Activated T-cell treated with anti-CD3 and anti-CD28 coated beads, Interleukin-2, amount 50 U/mL, for 1 hour (primary cell): Measurements from ENCODE around the gene ZC3H8.
A peak's percentile ranks its signal among the peaks of the same experiment; 100 is the strongest.
"Not testable (repeated sequence)": the region's sequence is repeated elsewhere in the genome, so short reads cannot be mapped to it uniquely, and the experiment has no call there.

Experiments used
- DNase-seq: peaks from one replicate; pipeline ENCODE4 v3.0.0-alpha.2; 2020

Gene ZC3H8

DNA sequence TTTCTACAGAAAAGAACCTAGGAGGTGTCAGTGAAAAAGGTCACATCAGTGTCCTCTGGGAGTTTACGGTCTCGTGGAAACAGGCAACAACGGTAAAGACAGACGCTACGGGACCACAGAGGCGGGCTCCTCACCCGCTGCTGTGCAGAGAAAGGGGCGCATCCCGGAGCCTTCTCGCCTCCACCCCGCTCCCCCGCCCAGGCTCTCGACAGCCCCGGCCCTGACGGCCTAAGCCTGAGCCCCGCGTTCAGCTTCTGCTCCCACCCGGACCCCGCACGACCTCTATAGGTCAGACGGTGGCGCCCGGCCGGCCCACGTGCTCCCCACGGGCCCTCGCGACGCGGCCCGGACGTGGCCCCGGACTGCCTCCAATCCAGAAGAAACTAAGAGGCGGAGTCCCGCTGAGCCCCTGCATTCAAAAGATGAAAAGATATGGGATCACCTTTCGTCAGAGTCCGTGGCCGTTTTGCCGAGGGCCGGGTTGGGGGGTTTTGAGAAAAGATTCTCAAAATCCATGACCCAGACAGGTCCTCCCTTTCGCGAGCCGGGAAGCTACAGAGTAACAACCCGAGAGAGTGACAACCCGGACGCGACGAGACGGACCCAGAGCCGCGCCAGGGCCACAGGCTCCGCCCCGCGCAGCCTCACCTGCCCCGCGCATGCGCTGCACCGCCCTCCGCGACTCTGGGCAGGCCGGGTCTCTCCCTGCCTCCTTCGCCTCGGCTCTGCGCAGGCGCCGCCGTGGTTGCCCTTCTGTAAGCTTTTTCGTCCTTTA lies at the start of gene ZC3H8:
Gene ZC3H8, minus strand, starts transcription at position 577 of the 775 bp plus-strand sequence. Its CDS starts 61 bp downstream, at position 516.
- peak; percentile 97 for DNase-seq

DNA sequence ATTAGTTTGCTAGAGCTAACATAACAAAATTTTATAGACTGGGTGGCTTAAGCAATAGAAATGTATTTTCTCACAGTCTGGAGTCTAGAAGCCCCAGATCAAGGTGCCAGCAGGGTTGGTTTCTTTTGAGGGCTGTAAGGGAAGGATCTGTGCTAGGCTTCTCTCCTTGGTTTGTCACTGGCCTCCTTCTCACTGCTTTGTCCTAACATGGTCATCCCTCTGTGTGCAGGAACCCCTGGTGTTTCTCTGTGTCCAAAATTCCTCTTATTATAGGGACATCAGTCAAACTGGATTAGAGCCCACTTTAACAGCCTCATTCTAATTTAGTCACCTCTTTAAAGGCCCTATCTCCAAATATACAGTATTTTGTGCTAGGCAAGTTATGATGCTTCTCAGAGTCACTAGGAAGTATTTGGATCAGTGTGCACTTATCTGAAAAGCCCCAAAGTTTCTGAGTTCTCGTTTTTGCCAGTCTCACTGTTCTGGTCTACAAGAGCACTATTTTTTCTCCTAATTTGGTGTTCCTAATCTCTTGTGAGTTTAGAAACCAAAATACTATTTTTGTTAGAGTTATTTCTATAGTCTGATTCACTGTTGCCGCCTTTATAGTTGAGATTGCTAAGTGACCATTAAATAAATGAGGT lies 49.6 kb upstream of the ZC3H8 start:
- DNase-seq = no peak

DNA sequence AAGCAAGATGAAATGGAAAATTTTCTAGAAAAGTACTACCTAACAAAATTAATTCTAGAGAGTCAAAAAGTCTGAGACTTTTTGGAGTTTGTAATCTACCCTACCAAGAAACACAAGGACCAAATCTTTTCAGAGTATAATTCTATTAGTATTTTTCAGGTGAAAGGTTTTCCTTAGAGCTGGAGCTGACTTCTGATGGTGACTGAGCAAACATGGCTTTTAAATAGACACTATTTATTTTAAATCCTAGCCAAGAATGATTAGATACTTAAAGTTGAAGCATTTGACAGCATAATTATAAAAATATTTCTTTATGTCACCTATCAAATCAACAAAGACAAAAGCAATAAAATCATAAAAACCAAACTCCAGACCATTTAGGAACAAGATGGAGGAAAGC lies 47.1 kb upstream of the ZC3H8 start:
- DNase-seq = no peak

DNA sequence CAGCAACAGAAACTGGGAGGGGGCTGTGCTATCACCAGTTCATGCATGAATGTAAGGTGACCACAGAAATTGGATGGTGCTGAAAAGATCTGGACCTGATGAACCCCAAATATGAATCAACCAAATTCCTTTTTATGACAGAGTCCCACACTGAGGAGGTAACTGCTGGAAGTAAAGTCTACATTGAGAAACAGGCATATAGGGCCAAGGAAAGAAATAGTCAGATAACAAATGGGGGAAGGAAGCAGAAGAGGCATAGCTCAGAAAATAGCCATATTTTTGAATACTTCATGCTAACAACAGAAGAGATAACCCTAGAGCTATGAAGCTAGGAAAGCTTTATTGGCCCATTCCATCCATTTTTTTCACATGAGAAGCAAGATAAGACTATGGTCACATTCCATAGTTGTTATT lies 46.3 kb upstream of the ZC3H8 start:
- DNase-seq = no peak

DNA sequence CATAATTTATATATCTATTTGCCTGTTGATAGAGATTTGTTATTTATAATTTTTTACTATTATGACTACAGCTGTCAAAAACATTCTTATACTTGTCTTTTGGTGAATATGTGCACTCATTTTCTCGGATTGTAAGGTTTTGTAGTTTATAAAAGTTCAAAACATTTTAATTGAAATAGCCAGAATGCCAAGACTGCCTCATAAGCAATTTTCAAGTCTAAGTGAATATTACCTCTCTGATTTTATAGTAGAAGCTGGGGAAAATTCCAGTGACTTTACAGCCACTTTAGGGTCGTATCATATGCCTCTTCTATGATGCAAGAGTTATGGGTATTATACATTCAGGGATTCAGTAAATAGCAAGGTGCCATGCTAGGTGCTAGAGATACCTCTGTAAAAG lies 41.6 kb upstream of the ZC3H8 start:
- no peak for DNase-seq

DNA sequence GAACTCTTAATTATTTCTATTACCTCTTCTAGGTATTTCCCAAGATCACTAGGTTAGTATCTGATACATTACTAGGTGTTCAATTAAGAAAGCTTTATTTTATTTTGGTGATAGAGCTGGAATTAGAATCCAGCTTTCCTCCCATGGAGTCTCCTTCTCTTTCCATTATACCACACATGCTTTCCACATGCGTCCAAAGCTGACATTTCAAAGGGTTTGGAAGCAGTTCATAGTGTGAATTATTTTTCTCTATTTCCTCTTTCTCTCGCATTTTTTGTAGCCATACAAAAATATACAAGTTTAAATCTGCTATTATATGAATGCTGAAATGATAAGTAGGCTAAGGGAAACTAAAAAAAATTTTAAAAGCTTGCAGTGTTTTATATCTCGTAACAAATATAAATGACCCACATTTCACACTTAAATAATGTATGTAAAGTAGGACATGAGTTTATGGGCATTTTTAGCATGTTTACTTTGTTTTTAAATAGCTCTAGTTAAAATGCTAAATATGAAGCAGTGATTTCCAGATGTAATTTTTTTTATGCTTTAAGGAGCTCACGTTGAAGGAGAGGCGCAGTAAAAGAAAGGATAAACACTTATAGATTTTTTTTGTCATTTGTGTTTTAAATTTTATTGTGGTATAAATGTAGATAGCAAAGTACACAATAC lies 40.7 kb upstream of the ZC3H8 start:
- DNase-seq = no peak

DNA sequence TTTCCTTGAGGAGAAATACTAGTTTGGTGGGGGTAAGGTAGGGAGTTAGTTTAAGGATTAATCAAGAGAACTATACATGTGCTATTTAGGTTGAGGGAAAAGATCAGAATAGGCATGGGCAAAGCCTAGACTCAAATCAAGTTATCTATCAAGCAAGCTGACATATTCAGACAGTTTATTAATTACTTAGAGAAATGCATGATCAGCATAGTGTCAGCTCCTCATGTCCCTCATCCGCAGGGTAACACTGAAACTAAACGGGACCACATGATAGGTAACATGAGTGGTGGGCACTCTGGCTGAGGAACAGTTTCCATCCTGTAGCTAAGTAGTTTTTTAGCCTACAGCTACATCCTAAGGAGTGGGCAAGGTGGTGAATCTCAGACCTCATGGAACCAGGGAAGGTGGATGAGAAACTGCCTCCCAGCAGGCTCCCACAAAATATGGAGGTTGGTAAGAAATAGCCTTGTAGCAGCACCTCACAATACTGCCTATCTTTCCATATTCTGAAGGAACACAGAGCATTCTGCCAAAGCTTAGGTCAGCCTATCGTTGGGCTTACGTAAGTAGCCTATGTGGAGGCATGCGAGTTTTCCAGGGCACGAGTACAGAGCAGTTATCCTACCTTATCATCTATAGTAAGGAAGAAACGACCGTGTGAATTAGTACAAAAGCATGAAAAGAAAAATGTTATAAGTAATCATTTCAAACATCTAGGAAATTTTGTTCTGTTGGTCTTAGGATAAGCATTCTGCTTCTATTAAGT lies 39.0 kb upstream of the ZC3H8 start:
- no peak for DNase-seq

DNA sequence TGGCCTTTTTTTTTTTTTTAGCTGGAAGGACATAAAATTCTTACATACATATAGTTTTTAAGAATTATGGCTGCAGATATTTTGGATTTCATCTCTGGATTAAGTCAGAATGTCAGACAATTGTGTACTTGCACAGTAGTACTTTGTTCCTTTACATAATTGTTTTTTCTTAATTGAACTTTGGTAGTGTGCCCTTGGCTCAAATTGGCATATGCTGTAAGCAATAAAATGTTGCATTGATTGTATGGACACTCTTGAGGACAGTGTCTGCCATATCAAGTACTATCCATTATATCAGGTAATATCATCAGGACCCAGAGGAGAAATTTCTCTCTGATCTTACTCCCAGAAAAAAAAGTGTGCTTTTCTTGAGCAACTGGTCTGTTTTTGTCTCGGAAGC lies 35.8 kb upstream of the ZC3H8 start:
- DNase-seq = no peak

DNA sequence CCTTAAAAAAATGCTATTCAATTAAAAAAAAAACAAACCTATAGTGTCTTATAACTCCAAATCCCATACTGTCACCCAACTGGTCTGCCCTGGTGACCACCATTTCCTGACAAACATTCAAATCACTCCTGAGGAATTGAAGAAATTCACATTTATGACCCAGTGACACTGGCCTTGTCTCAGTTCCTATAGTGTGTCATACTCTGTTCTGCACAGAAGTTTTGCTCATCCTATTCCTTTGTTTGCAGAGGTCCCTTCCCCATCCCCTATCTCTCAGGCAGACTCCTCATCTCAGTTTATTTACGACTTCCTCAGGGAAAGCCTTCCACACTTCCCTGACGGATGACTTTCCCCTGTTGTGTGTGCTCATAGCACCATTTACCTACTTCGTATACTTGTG lies 35.2 kb upstream of the ZC3H8 start:
- no peak for DNase-seq

DNA sequence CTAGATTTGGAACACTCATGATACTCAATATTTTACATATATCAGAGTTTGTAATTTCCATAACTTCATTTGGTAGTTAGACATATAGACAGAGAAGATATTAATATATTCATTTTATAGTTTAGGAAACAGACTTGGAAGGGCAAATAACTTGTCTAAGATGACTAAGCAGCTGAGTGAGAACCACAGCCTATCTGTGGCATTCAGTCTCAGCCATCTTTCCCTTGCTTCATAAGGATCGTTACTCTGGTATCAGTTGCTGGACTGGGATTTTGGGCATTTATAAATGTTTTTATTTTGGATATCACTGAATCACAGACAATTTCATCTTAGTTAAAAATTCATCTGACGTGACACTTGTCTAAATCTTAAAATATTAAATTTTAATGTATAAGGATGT lies 28.7 kb upstream of the ZC3H8 start:
- not testable (repeated sequence) for DNase-seq

DNA sequence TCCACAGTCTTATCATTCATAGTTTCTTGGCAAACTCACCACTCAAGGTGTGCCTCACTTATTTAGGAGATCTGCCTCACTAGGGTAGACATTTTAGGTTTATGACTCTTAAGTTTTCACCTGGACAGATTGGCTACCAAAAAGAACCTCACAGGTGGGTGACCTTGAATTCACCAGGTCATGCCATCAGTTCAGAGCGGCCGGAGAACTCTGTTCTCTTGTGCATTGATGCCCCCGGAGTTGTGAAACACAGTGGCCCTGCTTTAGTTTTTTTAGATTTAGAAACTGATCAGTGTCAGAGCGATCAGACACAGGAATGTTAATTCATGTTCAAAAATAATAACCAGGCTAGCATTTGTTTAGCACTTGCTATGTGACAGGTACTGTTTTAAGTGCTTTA lies 27.2 kb upstream of the ZC3H8 start:
- not testable (repeated sequence) for DNase-seq

DNA sequence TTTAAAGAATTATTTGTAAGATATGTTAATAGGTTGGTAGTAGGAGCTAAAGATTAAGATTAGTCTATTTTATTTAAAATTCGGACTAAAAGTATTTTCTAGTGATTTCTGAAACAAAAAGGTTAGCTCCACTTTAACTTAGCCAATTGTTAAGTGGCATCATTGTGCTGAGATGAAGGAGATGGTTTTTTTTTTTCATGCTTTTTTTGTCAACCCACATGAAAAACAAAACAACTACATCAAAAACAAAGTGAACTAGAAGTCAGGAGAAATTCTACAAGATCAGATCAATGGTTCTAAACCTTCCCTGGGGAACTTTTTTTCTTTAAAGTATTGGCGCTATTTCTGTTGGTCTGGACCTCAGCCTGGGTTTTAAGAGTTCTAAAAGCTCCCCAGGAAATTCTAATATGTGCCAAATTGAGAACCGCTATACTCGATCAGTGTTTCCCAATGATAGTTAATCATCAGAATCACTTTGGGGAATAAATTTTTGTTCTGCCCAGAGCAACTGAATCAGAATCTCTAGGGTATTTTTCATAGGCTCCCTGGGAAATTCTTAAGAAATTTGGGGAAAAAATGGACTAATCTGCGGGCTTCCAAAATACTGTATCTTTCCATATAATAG lies 22.9 kb upstream of the ZC3H8 start:
- DNase-seq = no peak

DNA sequence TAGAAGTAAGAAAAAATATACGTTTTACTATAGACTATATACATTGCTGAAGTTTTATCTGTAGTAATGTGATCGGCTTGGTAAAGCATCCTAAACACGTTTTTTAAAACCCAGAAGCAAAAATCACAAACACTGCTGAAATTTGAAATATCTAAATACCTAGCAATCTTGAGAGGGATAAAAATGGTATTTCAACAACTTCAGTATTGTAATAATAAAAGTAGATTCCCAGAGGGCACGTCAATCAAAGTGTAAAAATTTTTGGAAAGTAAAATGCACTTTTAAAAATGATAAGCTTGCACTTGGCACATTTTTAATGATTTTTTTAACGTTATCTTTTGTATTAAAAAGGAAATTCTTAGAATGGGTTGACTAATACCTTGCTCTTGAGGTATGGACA lies 22.1 kb upstream of the ZC3H8 start:
- no peak for DNase-seq

DNA sequence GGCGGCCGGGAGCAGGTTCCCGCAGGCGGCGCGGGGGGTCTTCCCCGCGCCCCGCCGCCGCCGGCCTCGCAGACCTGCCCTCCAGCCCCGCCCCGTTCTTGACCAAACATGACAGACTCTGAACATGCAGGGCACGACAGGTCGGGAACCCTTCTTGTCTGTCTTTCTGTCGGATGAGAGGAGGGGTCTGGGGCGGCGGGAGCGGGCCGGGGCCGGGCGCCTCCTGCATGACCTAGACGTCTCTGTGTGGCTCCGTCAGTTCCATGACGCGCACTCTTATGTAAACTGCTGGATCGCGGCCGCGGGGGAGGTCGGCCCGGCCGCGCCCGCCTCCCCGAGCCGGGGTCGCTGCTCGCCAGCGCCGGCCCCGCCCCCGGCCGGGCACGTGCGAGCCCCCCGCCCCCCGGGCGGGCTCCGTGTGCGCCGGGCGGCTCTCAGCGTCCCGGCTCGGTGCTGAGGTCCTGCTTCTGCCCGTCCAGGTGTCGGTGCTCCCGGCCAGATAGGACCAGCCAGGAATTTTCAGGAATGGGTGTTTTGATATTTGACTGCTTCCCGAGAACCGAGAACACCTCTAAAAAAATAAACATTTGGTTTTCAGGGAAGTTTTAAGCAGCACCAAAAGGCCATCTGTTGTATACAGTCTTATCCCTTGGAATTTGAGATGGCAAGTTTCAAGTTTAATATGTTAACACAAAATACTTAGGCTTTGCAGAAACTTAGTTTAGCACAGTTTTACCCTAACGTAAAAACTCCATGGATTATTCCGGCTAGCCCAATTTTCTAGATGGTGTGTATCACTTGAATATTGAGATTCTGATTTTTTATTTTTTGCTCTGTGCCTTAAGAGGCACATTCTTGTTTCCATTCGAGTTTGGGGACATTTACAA lies 21.3 kb upstream of the ZC3H8 start:
- peak; percentile 87 for DNase-seq

DNA sequence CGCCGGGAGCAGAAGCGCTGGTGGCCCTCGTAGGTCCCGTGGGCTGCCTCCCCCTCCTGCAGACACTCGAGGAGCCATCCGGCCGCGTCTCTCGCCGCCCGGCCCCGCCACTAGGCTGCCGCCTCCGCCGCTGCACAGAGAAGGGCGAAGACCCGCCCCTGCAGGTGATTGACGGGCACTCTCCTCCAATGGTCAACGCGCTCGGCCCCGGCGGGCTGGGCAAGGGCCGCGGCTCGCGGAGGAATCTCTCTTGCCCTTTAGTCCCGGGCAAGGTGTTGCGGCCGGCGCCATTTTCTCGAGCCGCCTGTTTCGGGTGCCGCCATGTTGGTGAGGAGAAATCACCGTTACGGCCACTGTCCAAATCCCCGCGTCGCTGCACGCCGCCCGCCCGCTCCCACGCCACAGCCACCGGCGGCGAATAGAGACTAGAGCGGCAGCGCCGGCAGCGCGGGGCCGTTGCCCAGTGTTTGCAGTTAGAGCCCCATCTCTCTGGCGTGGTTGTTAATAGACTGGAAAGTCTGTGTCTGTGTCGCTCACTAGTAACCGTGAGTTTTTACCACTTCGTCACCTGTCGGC lies 20.6 kb upstream of the ZC3H8 start, which contains the start of gene ZC3H6:
Gene ZC3H6, plus strand, starts transcription at position 287 of the 576 bp plus-strand sequence. CDS start 398 bp downstream, outside the sequence.
- peak; percentile 100 for DNase-seq

DNA sequence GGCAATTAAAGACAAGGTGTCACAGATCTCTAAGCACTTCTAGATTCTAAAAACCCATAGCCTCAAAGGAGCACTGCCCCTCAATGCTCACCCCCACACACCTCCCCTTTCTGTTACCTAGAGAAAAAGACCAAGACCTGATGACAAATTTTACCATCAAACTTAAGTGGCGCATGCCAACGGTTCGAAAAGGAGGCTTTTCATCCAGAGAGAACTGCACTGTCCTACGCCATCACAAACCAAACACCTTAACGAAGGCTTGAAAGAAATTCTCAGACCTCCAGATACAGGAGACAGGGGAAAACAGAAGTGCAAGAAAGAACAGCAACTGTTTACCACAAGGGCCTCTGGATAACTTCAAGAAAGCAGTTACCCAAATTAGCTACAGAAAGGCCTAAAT lies 18.5 kb upstream of the ZC3H8 start:
- no peak for DNase-seq

DNA sequence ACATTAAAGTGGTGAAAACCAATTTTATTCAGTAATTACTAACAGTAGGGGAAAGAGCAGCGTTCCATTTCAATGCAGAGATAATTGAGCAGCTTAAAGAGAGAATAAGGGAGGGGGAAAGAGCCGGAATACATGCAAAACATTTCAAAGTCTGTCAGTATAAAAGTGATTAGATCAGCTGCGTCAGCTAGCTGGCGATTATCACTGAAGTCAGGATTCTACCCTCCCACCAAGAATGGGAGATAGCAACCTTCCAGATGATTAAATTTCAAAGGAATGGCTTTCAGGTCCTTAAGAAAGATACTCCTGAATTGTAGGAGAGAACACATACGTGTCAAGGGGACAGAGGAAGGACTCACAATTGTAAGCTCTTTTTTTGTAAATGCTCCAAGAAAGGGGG lies 17.8 kb upstream of the ZC3H8 start:
- DNase-seq = no peak

DNA sequence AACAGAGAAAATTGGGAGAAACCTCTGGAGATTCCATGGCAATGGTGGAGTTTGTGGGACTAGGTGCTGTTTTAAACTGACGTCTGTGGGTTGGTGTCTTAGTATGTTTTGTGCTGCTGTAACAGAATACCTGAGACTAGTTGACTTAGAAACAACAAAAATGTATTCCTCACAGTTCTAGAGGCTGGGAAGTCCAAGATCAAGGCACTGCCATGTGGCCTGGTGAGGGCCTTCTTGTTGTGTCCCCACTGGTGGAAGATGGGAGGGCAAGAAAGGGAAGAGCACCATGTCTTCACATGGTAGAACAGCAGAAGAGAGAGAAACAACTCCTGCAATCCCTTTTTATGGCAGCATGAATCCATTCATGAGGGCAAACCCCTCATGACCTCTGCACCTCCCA lies 13.7 kb upstream of the ZC3H8 start:
- no peak for DNase-seq

DNA sequence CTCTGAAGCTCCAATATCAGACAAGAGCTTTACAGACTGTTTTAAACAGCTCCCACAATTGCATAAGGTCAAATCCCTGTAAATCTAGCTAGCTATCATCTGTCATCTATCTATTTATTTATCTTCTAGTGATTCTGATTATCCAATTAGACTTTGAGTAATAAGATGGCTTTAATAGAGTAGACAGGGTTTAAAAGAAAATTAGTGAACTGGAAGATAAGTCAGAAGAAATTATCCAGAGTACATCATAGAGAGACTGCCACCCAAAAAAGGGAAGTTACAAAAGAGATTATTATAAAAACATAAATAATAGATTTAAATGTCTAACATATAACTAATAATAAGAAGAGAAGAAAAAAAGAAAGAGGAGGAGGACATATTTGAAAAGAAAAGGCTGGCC lies 8.0 kb upstream of the ZC3H8 start:
- no peak for DNase-seq

DNA sequence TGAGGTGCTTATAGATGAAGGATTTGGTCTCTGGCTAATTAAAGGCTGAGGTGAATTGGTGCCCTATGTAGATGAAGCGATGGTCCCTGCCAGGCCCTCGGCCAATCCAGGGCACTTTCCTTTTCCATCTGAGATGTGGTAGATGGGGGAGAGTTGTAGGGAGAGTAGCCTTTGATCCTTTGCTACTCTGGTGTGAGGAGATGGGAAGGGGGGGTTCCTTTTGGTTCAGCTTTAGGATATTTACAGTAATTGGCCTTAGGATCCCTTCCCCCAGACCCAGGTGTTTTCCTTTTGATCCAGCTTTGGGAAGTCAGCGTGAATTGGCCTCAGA lies 5.4 kb upstream of the ZC3H8 start:
- no peak for DNase-seq

DNA sequence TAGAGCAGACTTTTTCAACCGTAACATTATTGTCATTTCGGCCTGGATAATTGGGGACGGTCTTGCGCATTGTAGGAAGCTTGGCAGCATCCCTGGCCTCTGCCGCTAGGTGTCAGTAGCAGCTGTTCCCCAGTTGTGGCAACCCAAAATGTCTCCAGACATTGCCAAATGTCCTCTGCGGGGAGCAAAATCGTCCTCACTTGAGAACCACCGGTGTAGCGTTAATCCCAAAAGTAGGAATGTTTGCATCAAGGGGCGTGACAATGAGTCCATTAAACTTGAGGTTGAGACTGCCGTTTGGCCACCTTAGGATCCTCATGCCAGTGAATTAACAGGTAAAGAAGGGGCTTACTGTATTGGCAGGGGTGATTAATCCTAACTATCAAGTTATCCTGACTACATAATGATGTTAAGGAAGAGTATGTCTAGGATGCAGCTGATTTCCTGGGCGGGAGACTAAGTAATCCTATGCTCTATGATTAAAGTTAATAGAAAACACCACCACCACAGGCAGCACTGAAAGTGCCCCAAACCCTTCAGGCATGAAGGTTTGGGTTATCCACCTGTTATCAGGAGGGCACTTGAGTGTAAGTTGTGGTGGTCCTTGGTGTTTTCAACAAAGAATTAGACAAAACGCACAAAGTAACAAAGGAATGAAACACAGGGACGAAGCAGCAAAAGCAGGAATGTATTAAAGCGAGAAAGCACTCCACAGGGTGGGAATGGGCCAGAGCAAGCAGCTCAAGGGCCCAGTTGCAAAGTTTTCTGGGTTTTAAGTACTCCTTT lies 4.9 kb upstream of the ZC3H8 start:
- DNase-seq = peak; percentile 85
